DMS153 treated with DMSO at 0.1 percent for 48 hours (cell line): ENCODE measurements around the gene CHD6.
"Not testable (repeated sequence)": the region's sequence is repeated elsewhere in the genome, so short reads cannot be mapped to it uniquely, and the experiment has no call there.

ENCODE experiments used
- DNase-seq: peaks from one replicate; lab custom pipeline; 2025; ENCODE audit not compliant: unreplicated experiment; lab: John Stamatoyannopoulos, UW

Gene CHD6

GRCh38 chr20:41544472-41544871 is 73.7 kb downstream of the CHD6 start:
- DNase-seq: no peak

- no peak for DNase-seq
These were observed 77.3 kb downstream of the CHD6 start for GRCh38 chr20:41540918-41541317.

- no peak for DNase-seq
These were observed 77.7 kb downstream of the CHD6 start for GRCh38 chr20:41540459-41540858.

GRCh38 chr20:41538810-41539596 is 79.2 kb downstream of the CHD6 start:
- DNase-seq: no peak

GRCh38 chr20:41537865-41538264 is 80.3 kb downstream of the CHD6 start:
- DNase-seq: no peak

- not testable (repeated sequence) for DNase-seq
These were observed 82.6 kb downstream of the CHD6 start for GRCh38 chr20:41535551-41535950.

- DNase-seq: no peak
These were observed 83.3 kb downstream of the CHD6 start for GRCh38 chr20:41534842-41535241.

GRCh38 chr20:41534170-41534569 is 84.0 kb downstream of the CHD6 start:
- no peak for DNase-seq

- peak; percentile 73 for DNase-seq
These were observed 84.5 kb downstream of the CHD6 start for GRCh38 chr20:41533537-41534136.

GRCh38 chr20:41532935-41533334 is 85.2 kb downstream of the CHD6 start:
- no peak for DNase-seq

GRCh38 chr20:41531518-41532275 is 86.5 kb downstream of the CHD6 start:
- DNase-seq: no peak

- no peak for DNase-seq
These were observed 87.3 kb downstream of the CHD6 start for GRCh38 chr20:41530923-41531322.

GRCh38 chr20:41526327-41526726 is 91.8 kb downstream of the CHD6 start:
- no peak for DNase-seq

GRCh38 chr20:41524980-41525613 is 93.1 kb downstream of the CHD6 start:
- DNase-seq: peak; percentile 12

GRCh38 chr20:41523857-41524256 is 94.3 kb downstream of the CHD6 start:
- no peak for DNase-seq

GRCh38 chr20:41513829-41514228 is 104.3 kb downstream of the CHD6 start:
- no peak for DNase-seq

GRCh38 chr20:41512624-41513023 is 105.6 kb downstream of the CHD6 start:
- DNase-seq: no peak

GRCh38 chr20:41510847-41511450 is 107.2 kb downstream of the CHD6 start:
- no peak for DNase-seq

- DNase-seq: no peak
These were observed 108.0 kb downstream of the CHD6 start for GRCh38 chr20:41510224-41510623.

- no peak for DNase-seq
These were observed 108.6 kb downstream of the CHD6 start for GRCh38 chr20:41509316-41510200.
